KBM-7 (cell line): ENCODE data around the gene FOXL3.
A peak's percentile ranks its signal among the peaks of the same experiment; 100 is the strongest.

ENCODE experiments used
- DNase-seq: peaks from one replicate; pipeline ENCODE4 v3.0.0-alpha.2; 2015
- in situ Hi-C: fragments of 300-500 bp; cut with MboI; formaldehyde crosslinking; loops from 2 replicates; pipeline ENCODE4 v1.14.3; 2020; ENCODE audit warnings: low sequenced_read_pairs, low pct_unique_long_range_greater_than_20kb, mixed read lengths

FOXL3 gene

DNA sequence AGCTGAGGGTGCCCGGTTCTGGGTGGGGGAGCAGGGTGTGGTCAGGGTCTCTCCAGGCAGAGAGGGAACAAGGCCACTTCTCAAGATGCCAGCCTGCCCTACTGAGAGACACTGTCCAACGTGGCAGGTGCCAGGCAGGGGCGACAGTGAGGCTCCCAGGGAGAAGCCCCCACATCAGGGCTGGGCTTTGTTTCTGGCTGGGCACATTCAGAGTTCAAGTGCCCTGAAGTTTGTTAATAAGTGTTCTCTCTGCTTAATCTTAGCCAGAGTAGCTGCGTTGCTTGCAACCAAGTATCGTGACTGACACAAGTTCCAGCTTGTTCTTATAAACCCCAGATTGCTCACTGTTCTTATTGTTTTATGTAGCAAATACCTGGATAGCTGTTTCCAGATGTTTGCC lies 21.8 kb downstream of the FOXL3 start:
- in situ Hi-C loops = no loop called here
- no peak for DNase-seq

DNA sequence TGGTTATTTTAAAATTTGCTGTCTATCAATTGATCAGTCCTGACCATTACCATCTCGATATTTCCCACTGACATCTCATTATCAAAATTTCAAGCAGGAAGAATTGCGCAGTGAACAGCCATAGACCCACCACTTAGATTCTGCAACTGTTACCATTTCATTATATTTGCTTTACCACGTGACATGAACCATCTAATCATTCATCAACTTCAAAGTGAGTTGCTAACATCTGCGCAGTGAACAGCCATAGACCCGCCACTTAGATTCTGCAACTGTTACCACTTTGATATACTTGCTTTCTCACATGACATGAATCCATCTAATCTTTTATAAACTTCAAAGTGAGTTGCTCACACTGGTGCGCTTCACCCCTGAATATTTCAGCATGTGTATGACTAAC lies 22.5 kb downstream of the FOXL3 start:
- DNase-seq = no peak
- in situ Hi-C loops = no loop called here

GRCh38 chr7:314853-315252 lies 24.9 kb downstream of the FOXL3 start:
- in situ Hi-C loops = no loop called here
- no peak for DNase-seq

DNA sequence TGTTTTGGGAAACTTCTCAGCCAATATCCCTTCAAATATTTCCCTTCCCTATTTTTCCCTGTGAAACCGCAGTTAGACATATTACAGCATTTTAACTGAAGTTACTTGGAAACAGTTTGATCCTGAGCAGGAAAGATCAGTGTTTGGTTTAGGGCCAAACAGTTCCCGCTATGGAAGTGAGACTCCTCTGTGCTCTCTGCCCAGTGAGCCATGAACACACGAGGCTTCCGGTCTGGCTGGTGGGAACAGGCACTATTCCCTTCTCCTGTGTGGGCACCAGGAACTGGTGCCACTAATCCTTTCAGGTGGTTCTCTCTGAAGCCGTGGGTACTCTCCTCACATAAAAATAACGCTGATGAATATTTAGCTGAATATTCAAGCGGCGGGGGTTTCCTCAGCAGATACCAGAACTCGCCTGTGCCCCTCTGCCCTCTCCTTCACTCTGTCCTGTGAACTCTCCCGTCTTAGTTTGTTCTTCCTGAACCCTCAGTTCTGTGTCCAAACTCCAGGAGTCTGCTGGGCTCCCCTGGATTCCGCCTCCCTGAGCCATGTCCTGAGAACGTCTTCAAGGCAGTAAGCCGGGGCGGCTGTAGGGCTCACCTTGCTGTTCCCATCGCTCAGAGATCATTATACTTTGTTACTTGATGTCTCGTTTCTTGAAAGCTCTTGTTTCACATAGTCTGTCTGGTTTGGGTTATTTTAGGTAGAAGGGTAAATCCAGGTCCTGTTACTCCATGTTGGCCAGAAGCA lies 25.7 kb downstream of the FOXL3 start:
- no peak for DNase-seq
- in situ Hi-C loops = no loop called here

GRCh38 chr7:317643-318405 lies 27.9 kb downstream of the FOXL3 start:
- in situ Hi-C loops = no loop called here
- no peak for DNase-seq

GRCh38 chr7:318476-318875 lies 28.5 kb downstream of the FOXL3 start:
- in situ Hi-C loops = no loop called here
- no peak for DNase-seq

DNA sequence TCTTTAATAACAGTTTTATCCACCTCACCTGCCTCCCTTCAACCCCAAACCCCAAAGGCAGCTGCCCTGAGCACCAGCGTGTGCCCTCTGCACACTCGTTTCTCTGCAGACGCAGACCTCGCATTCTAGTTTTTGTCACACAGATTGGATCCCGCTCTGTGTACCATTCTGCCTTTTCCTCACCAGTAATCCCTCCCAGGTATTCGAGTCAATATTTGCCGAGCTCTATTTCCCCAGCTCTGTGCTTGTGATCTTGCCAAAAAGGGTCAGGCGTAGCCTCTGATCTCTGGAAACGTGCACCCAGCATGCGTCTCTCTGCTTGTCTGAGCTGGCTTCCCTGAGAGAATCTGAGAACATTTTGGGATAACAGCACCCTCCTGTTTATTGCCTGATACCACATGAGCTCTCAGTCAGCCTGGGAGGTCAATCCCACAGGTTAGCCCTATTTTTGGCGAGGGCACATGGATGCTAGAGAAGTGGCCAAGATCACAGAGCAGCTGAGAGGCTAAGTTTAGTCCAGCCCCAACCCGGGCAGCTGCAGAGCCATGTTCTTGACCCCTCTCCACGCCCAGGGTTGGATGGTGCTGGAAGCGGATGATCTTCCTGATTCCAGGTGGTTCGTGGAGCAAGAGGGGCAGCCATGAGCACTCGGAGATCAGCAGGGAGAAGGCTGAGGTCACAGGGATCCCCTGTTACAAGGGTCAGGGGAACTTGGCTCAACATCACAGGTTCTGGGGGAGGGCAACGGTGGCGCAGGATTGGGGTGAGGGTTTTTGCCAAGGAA lies 29.1 kb downstream of the FOXL3 start:
- in situ Hi-C loops = no loop called here
- DNase-seq = no peak

GRCh38 chr7:320297-320696 lies 30.3 kb downstream of the FOXL3 start:
- in situ Hi-C loops = no loop called here
- no peak for DNase-seq

- in situ Hi-C loops = no loop called here
These were observed 32.2 kb downstream of the FOXL3 start for GRCh38 chr7:322111-322671.

DNA sequence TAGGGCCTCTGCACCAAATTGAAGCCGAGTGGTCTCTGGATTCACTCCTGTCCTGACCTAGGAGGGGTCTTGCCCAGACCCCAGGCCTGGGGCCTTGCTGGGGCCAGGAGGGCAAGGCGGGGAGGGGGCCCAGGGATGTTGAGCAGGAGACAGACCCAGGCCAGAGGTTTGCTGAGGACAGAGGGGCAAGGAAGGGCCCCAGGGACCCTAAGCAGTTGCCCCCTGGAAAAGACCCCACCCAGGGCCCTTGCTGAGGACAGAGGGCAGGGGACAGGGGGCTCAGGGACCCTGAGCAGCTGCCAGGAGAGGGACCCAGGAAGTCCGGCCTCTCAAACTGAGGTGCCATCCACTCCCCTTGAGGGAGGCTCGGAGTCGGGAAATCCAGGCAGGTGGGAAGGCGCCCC lies 32.7 kb downstream of the FOXL3 start:
- in situ Hi-C loops = no loop called here
- no peak for DNase-seq

More at GRCh38 chr7:322111-322671, 32.2 kb downstream of the FOXL3 start:
- DNase-seq = peak; percentile 46

GRCh38 chr7:323410-323809 lies 33.4 kb downstream of the FOXL3 start:
- peak; percentile 4 for DNase-seq
- in situ Hi-C loops = no loop called here

- in situ Hi-C loops = no loop called here
These were observed 34.0 kb downstream of the FOXL3 start for GRCh38 chr7:324011-324410.

GRCh38 chr7:325051-325798 lies 35.3 kb downstream of the FOXL3 start:
- in situ Hi-C loops = no loop called here

More at GRCh38 chr7:324011-324410, 34.0 kb downstream of the FOXL3 start:
- DNase-seq = no peak

GRCh38 chr7:325811-326210 lies 35.8 kb downstream of the FOXL3 start:
- DNase-seq = no peak
- in situ Hi-C loops = no loop called here

More at GRCh38 chr7:325051-325798, 35.3 kb downstream of the FOXL3 start:
- DNase-seq = no peak

DNA sequence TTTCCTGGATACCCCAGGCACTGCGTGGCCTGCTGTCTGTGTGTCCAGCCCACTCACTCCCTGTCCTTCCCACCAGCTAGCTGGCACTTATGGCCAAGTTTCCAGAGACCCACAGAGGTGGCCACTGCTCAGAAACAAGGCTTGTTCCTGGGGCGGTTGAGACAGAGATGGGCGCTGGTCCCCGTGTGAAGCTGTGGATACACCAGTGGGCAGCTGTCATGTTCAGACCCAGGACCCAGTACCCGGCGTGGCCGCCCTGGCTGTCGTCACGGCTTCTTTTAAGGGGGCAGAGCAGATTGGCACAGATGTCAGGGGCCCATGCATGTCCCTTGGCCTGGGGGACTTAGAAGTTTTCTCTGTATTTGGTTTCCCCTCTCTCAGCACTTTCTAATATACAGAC lies 36.3 kb downstream of the FOXL3 start:
- in situ Hi-C loops = no loop called here
- DNase-seq = no peak

GRCh38 chr7:326809-327232 lies 36.9 kb downstream of the FOXL3 start:
- in situ Hi-C loops = no loop called here
- no peak for DNase-seq

DNA sequence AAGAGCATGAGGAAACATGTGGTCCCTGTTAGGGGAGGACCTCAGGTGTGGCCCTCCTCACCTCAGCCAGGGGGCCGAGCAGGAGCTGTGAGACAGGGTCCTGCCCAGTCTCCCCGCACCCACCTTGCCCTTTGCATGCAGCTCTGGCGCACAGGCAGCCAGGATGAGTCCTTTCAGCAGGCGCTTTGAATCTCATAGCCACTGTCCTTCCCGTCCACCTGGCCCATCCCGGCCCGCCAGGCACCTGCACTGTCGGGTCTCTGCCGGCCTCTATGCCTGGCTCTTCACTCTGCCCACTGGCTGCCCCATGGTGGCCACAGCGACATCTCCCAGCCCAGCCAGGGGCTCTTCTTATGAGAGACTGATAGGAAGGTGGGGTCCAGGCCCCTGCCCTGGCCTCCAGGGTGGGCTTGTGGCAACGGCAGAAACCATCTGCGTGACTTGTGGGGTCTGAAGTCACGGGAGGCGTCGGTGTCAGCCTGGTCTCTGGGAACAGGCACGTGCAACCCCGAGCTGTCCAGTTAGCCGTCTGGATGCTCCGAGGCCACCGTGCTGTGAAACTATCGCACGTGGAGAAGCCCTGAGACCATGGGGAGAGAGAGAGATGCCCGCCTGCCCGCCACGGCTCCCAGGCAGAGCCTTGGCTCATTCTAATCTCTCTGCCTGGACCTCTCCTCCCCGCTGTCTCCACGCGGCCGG lies 37.4 kb downstream of the FOXL3 start:
- DNase-seq = no peak
- in situ Hi-C loops = no loop called here

DNA sequence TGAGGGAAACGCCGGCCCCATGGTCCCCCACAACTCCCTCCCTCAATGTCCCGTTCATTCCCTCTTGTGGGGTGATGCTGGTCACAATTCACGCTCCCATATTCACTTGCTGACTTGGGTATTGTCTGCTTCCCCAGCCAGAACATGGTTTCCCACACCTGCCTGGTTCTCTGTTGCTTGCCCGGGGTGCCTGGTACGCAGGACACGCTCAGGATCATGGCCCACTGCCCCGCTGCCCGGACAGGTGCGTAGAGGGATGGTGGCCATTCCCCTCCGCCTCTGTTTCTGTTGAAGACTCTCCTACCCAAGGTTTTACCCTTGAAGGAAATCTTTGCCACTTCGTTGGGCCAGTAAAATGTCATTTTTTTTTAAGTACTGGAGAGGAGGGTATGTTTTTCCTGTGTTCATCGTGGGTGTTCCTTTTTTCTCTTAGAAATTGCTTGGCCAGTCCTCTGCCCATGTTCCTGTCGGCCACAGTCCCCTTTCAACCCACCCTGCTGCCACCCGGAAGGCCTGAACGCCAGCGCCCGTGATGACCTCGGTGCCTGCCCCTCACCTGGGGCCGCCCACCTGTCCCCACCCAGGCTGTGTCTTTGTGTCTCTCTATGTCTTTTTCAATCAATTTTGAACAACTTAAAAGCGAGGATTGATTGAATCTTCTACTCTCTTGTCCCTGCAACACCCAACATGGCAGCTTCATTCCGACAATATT lies 38.2 kb downstream of the FOXL3 start:
- in situ Hi-C loops = no loop called here
- no peak for DNase-seq
